Measurements from ENCODE around the gene BCL2L2. TPM values are rescaled to one million over a fixed set of nuclear protein-coding genes. Genes with fewer than 3 reads are reported as not detected.

BCL2L2 gene
- total and polyA plus RNA-seq, 10 of the 15 experiments (the other 5 are each of a cell fraction or from before 2014, with no cell fraction given) = 1.4 to 14.7 (median 7.1) TPM

GRCh38 chr14:23297611-23298277, 8.9 kb upstream of the BCL2L2 start:
- 95% methylated on average over 7 of the region's 7 CpGs for WGBS (ENCODE audit: insufficient coverage, insufficient replicate concordance, low lambda C conversion rate, missing lambda C conversion rate)
- Histone ChIP-seq H3K27me3 (replicated peaks in 1 of 2; ENCODE audit: control insufficient read depth in 2 of 2, insufficient read depth in 2 of 2, low read length in 1 of 2) (no peaks in the 10 kb centered on the region), H3K4me3 (no peak overlapping the region), H3K9ac (ENCODE audit: control insufficient read depth, insufficient read depth, low read length) (no peak overlapping the region), H4K20me1 (ENCODE audit: control insufficient read depth, insufficient read depth) (no peaks in the 10 kb centered on the region), H3K4me2 (ENCODE audit: control insufficient read depth, insufficient read depth) (no peak overlapping the region), H3K4me1 (ENCODE audit: control insufficient read depth, insufficient read depth, low read length) (0 out of 2 replicates have a peak, but pooled peaks cover 4% of the 10 kb centered on the region), H3K27ac (ENCODE audit: control insufficient read depth, insufficient read depth) (no peak overlapping the region), H3K79me2 (ENCODE audit: control insufficient read depth, insufficient read depth, low read length) (peaks cover 7% of the 10 kb centered on the region), H3K36me3 (ENCODE audit: control insufficient read depth in 2 of 2, insufficient read depth in 2 of 2, low read length in 1 of 2) (no peaks in the 10 kb centered on the region), H3K9me3 (replicated peaks; ENCODE audit: control insufficient read depth, insufficient read depth, low read length) (no peaks in the 10 kb centered on the region), H2AFZ (ENCODE audit: control insufficient read depth, low read depth, low read length) (no peak overlapping the region)
- FAIRE-seq (no peak), ATAC-seq (no peak), DNase-seq (ENCODE audit: low read depth, low spot score) (no peak)
- intact Hi-C loops (cut with micrococcal nuclease; ENCODE audit: unreplicated experiment) (no loop called here), in situ Hi-C loops (cut with MboI) (no loop called here)
- no peak for TF ChIP-seq RFX5 (IDR thresholded peaks at IDR 0.05; ENCODE audit: low read depth, low read length)
- TF ChIP-seq, protein P1, sequence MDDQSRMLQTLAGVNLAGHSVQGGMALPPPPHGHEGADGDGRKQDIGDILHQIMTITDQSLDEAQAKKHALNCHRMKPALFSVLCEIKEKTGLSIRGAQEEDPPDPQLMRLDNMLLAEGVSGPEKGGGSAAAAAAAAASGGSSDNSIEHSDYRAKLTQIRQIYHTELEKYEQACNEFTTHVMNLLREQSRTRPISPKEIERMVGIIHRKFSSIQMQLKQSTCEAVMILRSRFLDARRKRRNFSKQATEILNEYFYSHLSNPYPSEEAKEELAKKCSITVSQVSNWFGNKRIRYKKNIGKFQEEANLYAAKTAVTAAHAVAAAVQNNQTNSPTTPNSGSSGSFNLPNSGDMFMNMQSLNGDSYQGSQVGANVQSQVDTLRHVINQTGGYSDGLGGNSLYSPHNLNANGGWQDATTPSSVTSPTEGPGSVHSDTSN (IDR thresholded peaks at IDR 0.05; ENCODE audit: insufficient replicate concordance, low read depth, low read length) = no peak
- TF ChIP-seq PML (IDR thresholded peaks at IDR 0.05; ENCODE audit: low read length) = no peak
- TF ChIP-seq MEF2A (IDR thresholded peaks at IDR 0.05; ENCODE audit: insufficient read depth, low read depth, low read length) = no peak
- no peak for TF ChIP-seq RBBP5 (conservative IDR thresholded peaks at IDR 0.05)
- ChIA-PET POLR2A (interaction anchor here (1.1 kb wide), 1 partner anchor 10 kb away, joined by 3 read pairs; no protein-coding TSS in a partner anchor), CTCF (interaction anchor here (0.7 to 6.1 kb wide), 6 partner anchors 8 to 177 kb away, joined by 3 to 40 read pairs (median 20); partner anchors contain the start of genes HOMEZ and PABPN1), SMC1A (ENCODE audit: uncharacterized antibody, unreplicated experiment) (interaction anchor here (1.3 to 7.1 kb wide), 2 partner anchors 11 to 34 kb away, joined by 3 to 34 read pairs; partner anchors contain the start of gene HOMEZ), RAD21 (ENCODE audit: unreplicated experiment) (interaction anchor here (0.9 to 1.6 kb wide), 2 partner anchors 177 to 178 kb away, joined by 3 read pairs; no protein-coding TSS in a partner anchor)
- no TSS peak for BruUV-seq (replicated peaks)

Measured in GM12878 (cell line).